NCI-H2196 treated with DMSO at 0.1 percent for 48 hours (cell line): Measurements from ENCODE around the gene NHLRC1.

ENCODE experiments used
- DNase-seq: peaks from one replicate; lab custom pipeline; 2025; ENCODE audit not compliant: unreplicated experiment; lab: John Stamatoyannopoulos, UW

NHLRC1 gene

DNA sequence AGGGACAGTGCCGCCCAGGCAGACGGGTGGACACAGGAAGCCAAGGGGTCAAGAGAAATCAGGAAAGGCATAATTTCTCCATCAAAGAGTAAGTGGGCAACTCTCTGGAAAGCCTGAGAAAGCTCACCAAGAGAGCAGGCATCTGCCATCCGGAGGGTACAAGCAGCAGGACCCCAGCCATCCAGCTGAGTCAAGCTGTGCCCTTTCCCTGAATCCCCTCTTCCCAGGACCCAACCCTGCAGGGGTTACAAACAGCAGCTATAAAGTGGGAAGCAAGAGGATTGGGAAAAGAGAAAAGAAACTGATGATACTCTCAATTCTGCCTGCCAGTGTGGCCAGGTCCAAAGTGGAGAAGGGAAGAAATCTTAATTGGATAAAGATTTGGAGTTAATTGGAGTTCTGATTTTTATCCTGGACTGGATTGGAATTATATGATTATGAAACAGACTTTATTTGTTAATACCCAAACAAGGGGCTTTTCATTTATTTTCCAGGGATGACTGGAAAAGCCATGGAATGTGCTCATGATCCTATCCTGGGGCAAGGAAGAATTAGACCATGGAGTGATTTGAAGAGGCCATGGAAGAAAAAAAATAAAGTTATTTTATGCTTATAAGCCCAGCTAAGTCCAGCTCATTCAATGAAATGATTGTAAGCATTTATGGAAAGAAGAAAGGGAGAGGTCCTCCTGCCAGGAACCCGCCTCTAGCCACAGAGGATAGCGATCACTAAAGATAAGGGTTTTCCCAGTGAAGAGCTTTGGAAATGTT, 34.9 kb downstream of the NHLRC1 start:
- DNase-seq = no peak

DNA sequence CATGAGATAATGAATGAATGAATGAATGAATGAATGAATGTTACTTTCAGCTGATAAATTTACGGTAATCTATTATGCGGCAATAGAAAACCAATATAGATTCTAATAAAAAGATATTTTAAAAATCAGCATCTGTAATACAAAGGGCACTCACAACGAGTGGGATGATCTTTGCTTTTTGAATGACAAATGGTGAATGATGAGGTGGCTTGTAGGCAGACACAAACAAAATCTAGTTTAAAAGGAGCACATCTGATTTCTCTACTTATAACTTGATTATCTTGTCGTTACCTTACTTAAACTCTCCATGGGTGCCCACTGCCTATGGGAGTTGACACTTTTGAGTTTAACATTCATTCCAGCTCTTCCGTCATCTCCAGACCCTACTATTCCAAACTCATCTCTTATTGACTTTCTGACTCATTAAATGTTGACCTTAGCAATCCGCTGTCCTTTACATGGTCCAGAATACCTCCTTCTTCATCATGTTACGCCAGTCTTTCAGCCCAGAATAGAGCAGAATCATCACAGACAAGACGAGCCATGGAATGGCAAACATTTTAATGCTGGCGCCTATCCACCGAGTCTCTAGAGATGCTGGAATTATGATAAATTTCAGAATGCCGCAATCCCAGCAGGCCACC, 41.3 kb downstream of the NHLRC1 start:
- DNase-seq = no peak

- DNase-seq = no peak
Measured at GRCh38 chr6:18080544-18080943, 41.9 kb downstream of the NHLRC1 start.

DNA sequence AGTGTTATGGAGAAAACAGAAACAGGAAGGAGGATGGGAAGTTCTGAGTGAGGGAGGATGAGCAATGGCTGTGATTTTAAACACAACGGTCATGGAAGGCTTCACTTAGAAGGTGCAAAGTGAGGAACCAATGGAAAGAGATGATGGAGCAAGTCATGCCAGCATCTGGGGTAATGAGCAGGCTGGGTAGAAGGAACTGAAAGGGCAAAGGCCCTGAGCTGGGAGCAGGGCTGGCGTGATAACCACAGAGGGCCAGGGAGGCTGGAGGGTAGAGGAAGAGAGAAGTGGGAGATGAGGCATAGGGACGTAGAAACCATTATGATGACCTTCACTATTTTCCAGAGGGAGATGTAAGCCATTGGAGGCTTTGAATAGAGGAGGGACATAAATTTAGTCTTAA, 43.6 kb downstream of the NHLRC1 start:
- no peak for DNase-seq

GRCh38 chr6:18076231-18076630, 46.2 kb downstream of the NHLRC1 start:
- DNase-seq = no peak

- DNase-seq = no peak
Measured at GRCh38 chr6:18072841-18073240, 49.6 kb downstream of the NHLRC1 start.

- DNase-seq = no peak
Measured at GRCh38 chr6:18070486-18070885, 52.0 kb downstream of the NHLRC1 start.
